Measurements from ENCODE around the gene SETD3.

Gene SETD3

DNA sequence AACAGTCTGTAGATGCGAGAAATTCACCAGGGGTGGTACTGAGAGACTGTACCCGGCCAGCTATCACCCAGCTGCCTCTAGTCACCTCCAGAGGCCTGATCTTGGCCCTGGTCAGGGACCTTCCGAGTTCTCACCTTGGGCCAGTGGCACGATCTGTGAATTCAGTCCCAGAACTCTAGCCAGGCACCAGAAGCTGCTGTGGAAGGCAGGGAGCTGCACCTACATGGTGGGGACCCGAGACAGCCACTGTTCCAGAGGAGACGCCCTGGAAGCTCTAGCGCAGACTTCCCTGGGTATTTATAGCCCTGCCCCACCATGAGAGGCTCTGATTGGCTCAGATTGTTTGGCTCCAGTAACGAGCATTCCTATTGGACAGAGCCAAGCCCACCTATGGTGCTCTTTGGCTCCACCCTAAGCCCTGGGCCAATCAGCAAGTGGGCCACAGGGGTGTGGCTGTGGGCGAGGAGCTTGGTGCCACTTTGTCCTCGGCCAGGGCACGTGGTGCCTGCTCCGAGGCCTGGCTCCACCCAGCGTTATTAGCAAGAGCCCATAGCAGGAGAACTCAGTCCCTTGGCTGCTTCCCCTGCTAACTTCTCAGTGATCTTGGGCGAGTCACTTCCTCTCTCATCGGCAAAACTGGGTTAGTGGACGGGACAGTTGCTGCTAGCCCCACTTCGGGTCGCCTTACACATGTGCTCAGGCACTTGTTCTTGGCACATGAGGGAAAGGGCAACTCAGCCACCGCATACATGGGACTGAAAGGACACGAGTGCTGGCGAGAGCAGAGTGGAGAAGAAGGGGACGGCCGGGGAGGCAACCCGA lies 119.7 kb downstream of the SETD3 start:
- DNase-seq (ENCODE audit: low spot score) = no peak
- Histone ChIP-seq H3K4me2 (ENCODE audit: insufficient read depth, low read length, poor library complexity, severe bottlenecking) (no peak overlapping the region), H2BK12ac (ENCODE audit: low read length) (no peak overlapping the region)

DNA sequence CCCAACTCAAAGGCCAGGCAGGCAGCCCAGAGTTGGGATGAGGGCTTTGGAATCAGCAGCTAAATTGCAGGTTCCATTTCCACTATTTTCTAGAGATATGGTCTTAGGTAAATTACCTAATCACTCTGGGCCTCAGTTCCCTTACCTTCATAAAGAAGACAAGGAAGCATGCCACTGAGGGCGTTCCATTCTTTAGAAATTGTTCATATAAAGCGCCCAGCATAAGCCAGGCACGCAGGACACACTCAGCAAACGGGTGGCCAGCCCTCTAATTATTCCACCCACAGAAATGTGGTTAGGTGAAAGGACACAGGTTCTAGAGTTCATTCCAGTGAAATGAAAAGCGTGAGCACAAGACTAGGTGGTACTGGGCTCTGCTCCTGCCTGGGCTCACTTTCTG lies 120.8 kb downstream of the SETD3 start:
- no CpG with 5 or more reads among the region's 5 CpGs for WGBS, 2 donors (ENCODE audit: extremely low coverage in 2 of 2, insufficient read length in 2 of 2, insufficient replicate concordance in 1 of 2)
- DNase-seq (ENCODE audit: low spot score) = no peak
- H3K4me1 ChIP-seq (ENCODE audit: control insufficient read depth in 2 of 2, insufficient read depth in 1 of 2, low read depth in 1 of 2, low read length in 2 of 2) = peaks cover 0 to 4% of the 10 kb centered on the region in 2 donors

More for the DNA sequence above, 119.7 kb downstream of the SETD3 start:
- Histone ChIP-seq H4K8ac (ENCODE audit: low read depth, low read length) (no peak overlapping the region), H2BK15ac (ENCODE audit: low read length) (no peak overlapping the region), H3K4me1 (ENCODE audit: control insufficient read depth in 2 of 2, insufficient read depth in 1 of 2, low read depth in 1 of 2, low read length in 2 of 2) (peaks cover 0 to 4% of the 10 kb centered on the region in 2 donors), H3K27me3 (ENCODE audit: control insufficient read depth in 3 of 3, insufficient read depth in 3 of 3, low read depth in 1 of 3, low read length in 3 of 3) (peaks cover 0 to 3% (median 0%) of the 10 kb centered on the region in 3 experiments), H2BK120ac (ENCODE audit: low read depth, low read length) (no peak overlapping the region), H3K4me3 (ENCODE audit: low read length in 2 of 2) (no peak overlapping the region), H2AK5ac (ENCODE audit: low read depth, low read length) (peak overlapping the region; percentile 66), H3K9me3 (replicated peaks in 1 of 2; ENCODE audit: control insufficient read depth in 2 of 2, insufficient read depth in 1 of 2, low read depth in 1 of 2, low read length in 2 of 2) (peaks cover 0 to 2% of the 10 kb centered on the region in 2 donors), H4K91ac (ENCODE audit: low read depth, low read length, poor library complexity) (no peak overlapping the region), H3K14ac (ENCODE audit: low read length) (no peak overlapping the region), H3K79me1 (ENCODE audit: low read depth, low read length) (no peaks in the 10 kb centered on the region), H3K23ac (ENCODE audit: low read depth, low read length, poor library complexity) (no peak overlapping the region), H3K36me3 (replicated peaks in 1 of 2; ENCODE audit: control insufficient read depth in 2 of 2, insufficient read depth in 2 of 2, low read length in 2 of 2) (no peaks in the 10 kb centered on the region), H3K4ac (ENCODE audit: low read length) (no peak overlapping the region), H3K27ac (replicated peaks; ENCODE audit: low read length) (no peak overlapping the region), H3K9ac (ENCODE audit: low read depth, low read length, poor library complexity) (no peak overlapping the region), H3K18ac (ENCODE audit: low read length) (peak overlapping the region; percentile 34), H2BK5ac (ENCODE audit: low read length) (no peak overlapping the region), H2AFZ (ENCODE audit: low read length) (peak overlapping the region; percentile 28)
- WGBS, 2 donors (ENCODE audit: extremely low coverage in 2 of 2, insufficient read length in 2 of 2, insufficient replicate concordance in 1 of 2) = no CpG with 5 or more reads among the region's 24 CpGs

DNA sequence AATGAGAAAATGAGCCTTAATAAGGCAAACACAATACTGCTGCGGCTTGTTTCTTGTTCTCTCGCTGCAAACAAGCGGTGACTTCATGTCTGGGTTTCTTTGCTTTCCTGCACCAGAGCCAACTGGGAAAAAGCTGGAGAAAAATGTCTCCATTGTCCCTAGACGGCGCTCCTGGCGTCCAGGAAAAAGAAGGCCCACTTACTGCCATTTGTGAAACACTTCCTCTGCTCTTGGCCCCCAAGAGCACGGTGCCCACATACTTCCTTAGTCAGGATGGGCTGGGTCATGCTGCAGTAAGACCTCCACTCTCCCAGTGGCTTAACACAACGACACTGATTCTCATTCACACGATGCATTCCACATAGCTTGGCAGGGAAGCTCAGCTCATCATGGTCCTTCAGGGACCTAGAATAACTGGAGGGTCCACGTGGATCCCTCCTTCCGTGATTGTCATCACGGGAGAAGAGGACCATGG lies 122.7 kb downstream of the SETD3 start:
- no peaks in the 10 kb centered on the region for H3K79me1 ChIP-seq (ENCODE audit: low read depth, low read length)
- H3K4me3 ChIP-seq (ENCODE audit: low read length in 2 of 2) = no peak overlapping the region
- no peak overlapping the region for H3K4ac ChIP-seq (ENCODE audit: low read length)
- H4K91ac ChIP-seq (ENCODE audit: low read depth, low read length, poor library complexity) = no peak overlapping the region
- no peak overlapping the region for H2BK5ac ChIP-seq (ENCODE audit: low read length)
- H3K9me3 ChIP-seq (replicated peaks in 1 of 2; ENCODE audit: control insufficient read depth in 2 of 2, insufficient read depth in 1 of 2, low read depth in 1 of 2, low read length in 2 of 2) = peaks cover 0 to 2% of the 10 kb centered on the region in 2 donors
- WGBS, 2 donors (ENCODE audit: extremely low coverage in 2 of 2, insufficient read length in 2 of 2, insufficient replicate concordance in 1 of 2) = no CpG with 5 or more reads among the region's 12 CpGs
- H3K36me3 ChIP-seq (replicated peaks in 1 of 2; ENCODE audit: control insufficient read depth in 2 of 2, insufficient read depth in 2 of 2, low read length in 2 of 2) = no peaks in the 10 kb centered on the region
- peaks cover 0 to 2% of the 10 kb centered on the region in 2 donors for H3K4me1 ChIP-seq (ENCODE audit: control insufficient read depth in 2 of 2, insufficient read depth in 1 of 2, low read depth in 1 of 2, low read length in 2 of 2)
- H2AFZ ChIP-seq (ENCODE audit: low read length) = no peak overlapping the region
- H3K27ac ChIP-seq (replicated peaks; ENCODE audit: low read length) = no peak overlapping the region
- H2BK12ac ChIP-seq (ENCODE audit: low read length) = no peak overlapping the region
- H3K23ac ChIP-seq (ENCODE audit: low read depth, low read length, poor library complexity) = peak overlapping the region; percentile 34
- DNase-seq (ENCODE audit: low spot score) = no peak
- H2AK5ac ChIP-seq (ENCODE audit: low read depth, low read length) = no peak overlapping the region
- no peak overlapping the region for H2BK15ac ChIP-seq (ENCODE audit: low read length)
- peak overlapping the region; percentile 17 for H3K18ac ChIP-seq (ENCODE audit: low read length)
- no peak overlapping the region for H2BK120ac ChIP-seq (ENCODE audit: low read depth, low read length)
- no peak overlapping the region for H3K4me2 ChIP-seq (ENCODE audit: insufficient read depth, low read length, poor library complexity, severe bottlenecking)
- peaks cover 0 to 9% (median 0%) of the 10 kb centered on the region in 3 experiments for H3K27me3 ChIP-seq (ENCODE audit: control insufficient read depth in 3 of 3, insufficient read depth in 3 of 3, low read depth in 1 of 3, low read length in 3 of 3)
- H3K14ac ChIP-seq (ENCODE audit: low read length) = no peak overlapping the region
- no peak overlapping the region for H3K9ac ChIP-seq (ENCODE audit: low read depth, low read length, poor library complexity)
- H4K8ac ChIP-seq (ENCODE audit: low read depth, low read length) = no peak overlapping the region

More for the DNA sequence above, 120.8 kb downstream of the SETD3 start:
- Histone ChIP-seq H3K23ac (ENCODE audit: low read depth, low read length, poor library complexity) (no peak overlapping the region), H2BK120ac (ENCODE audit: low read depth, low read length) (no peak overlapping the region), H2BK15ac (ENCODE audit: low read length) (no peak overlapping the region), H3K36me3 (replicated peaks in 1 of 2; ENCODE audit: control insufficient read depth in 2 of 2, insufficient read depth in 2 of 2, low read length in 2 of 2) (no peaks in the 10 kb centered on the region), H2BK12ac (ENCODE audit: low read length) (no peak overlapping the region), H3K14ac (ENCODE audit: low read length) (no peak overlapping the region), H3K9ac (ENCODE audit: low read depth, low read length, poor library complexity) (no peak overlapping the region), H2AFZ (ENCODE audit: low read length) (no peak overlapping the region), H3K27me3 (ENCODE audit: control insufficient read depth in 3 of 3, insufficient read depth in 3 of 3, low read depth in 1 of 3, low read length in 3 of 3) (peaks cover 0 to 3% (median 0%) of the 10 kb centered on the region in 3 experiments), H3K18ac (ENCODE audit: low read length) (no peak overlapping the region), H2AK5ac (ENCODE audit: low read depth, low read length) (no peak overlapping the region), H2BK5ac (ENCODE audit: low read length) (no peak overlapping the region), H3K4me2 (ENCODE audit: insufficient read depth, low read length, poor library complexity, severe bottlenecking) (no peak overlapping the region), H4K8ac (ENCODE audit: low read depth, low read length) (no peak overlapping the region), H3K79me1 (ENCODE audit: low read depth, low read length) (no peaks in the 10 kb centered on the region), H3K27ac (replicated peaks; ENCODE audit: low read length) (no peak overlapping the region), H4K91ac (ENCODE audit: low read depth, low read length, poor library complexity) (no peak overlapping the region), H3K4me3 (ENCODE audit: low read length in 2 of 2) (no peak overlapping the region), H3K9me3 (replicated peaks in 1 of 2; ENCODE audit: control insufficient read depth in 2 of 2, insufficient read depth in 1 of 2, low read depth in 1 of 2, low read length in 2 of 2) (peaks cover 0 to 2% of the 10 kb centered on the region in 2 donors), H3K4ac (ENCODE audit: low read length) (no peak overlapping the region)

GRCh38 chr14:99357151-99357915 lies 123.3 kb downstream of the SETD3 start:
- H2AK5ac ChIP-seq (ENCODE audit: low read depth, low read length) = no peak overlapping the region
- H3K14ac ChIP-seq (ENCODE audit: low read length) = peak overlapping the region; percentile 79
- no peak overlapping the region for H3K27ac ChIP-seq (replicated peaks; ENCODE audit: low read length)
- H3K4me3 ChIP-seq (ENCODE audit: low read length in 2 of 2) = no peak overlapping the region
- peaks cover 0 to 2% of the 10 kb centered on the region in 2 donors for H3K9me3 ChIP-seq (replicated peaks in 1 of 2; ENCODE audit: control insufficient read depth in 2 of 2, insufficient read depth in 1 of 2, low read depth in 1 of 2, low read length in 2 of 2)
- peak overlapping the region; percentile 72 for H3K18ac ChIP-seq (ENCODE audit: low read length)
- WGBS, 2 donors (ENCODE audit: extremely low coverage in 2 of 2, insufficient read length in 2 of 2, insufficient replicate concordance in 1 of 2) = no CpG with 5 or more reads among the region's 15 CpGs
- H3K27me3 ChIP-seq (ENCODE audit: control insufficient read depth in 3 of 3, insufficient read depth in 3 of 3, low read depth in 1 of 3, low read length in 3 of 3) = peaks cover 0 to 12% (median 0%) of the 10 kb centered on the region in 3 experiments
- no peaks in the 10 kb centered on the region for H3K36me3 ChIP-seq (replicated peaks in 1 of 2; ENCODE audit: control insufficient read depth in 2 of 2, insufficient read depth in 2 of 2, low read length in 2 of 2)
- H2AFZ ChIP-seq (ENCODE audit: low read length) = no peak overlapping the region
- peak overlapping the region; percentile 13 for H3K23ac ChIP-seq (ENCODE audit: low read depth, low read length, poor library complexity)
- no peak overlapping the region for H2BK120ac ChIP-seq (ENCODE audit: low read depth, low read length)
- H3K4ac ChIP-seq (ENCODE audit: low read length) = peak overlapping the region; percentile 44
- H2BK12ac ChIP-seq (ENCODE audit: low read length) = no peak overlapping the region
- H2BK15ac ChIP-seq (ENCODE audit: low read length) = peak overlapping the region; percentile 35
- peak overlapping the region; percentile 77 for H2BK5ac ChIP-seq (ENCODE audit: low read length)
- H4K91ac ChIP-seq (ENCODE audit: low read depth, low read length, poor library complexity) = no peak overlapping the region
- H4K8ac ChIP-seq (ENCODE audit: low read depth, low read length) = no peak overlapping the region
- H3K9ac ChIP-seq (ENCODE audit: low read depth, low read length, poor library complexity) = no peak overlapping the region
- H3K79me1 ChIP-seq (ENCODE audit: low read depth, low read length) = no peaks in the 10 kb centered on the region
- H3K4me2 ChIP-seq (ENCODE audit: insufficient read depth, low read length, poor library complexity, severe bottlenecking) = no peak overlapping the region
- no peak for DNase-seq (ENCODE audit: low spot score)
- H3K4me1 ChIP-seq (ENCODE audit: control insufficient read depth in 2 of 2, insufficient read depth in 1 of 2, low read depth in 1 of 2, low read length in 2 of 2) = peaks cover 0 to 2% of the 10 kb centered on the region in 2 donors
